ENCODE results near the gene VRK3. TPM values are rescaled to one million over a fixed set of nuclear protein-coding genes. Genes with fewer than 3 reads are reported as not detected.
A peak's percentile ranks its signal among the peaks of the same experiment; 100 is the strongest.

Gene VRK3
- total RNA-seq, 6 donors from 2014 or later: 28.6 to 82.8 (median 38.4) TPM

DNA sequence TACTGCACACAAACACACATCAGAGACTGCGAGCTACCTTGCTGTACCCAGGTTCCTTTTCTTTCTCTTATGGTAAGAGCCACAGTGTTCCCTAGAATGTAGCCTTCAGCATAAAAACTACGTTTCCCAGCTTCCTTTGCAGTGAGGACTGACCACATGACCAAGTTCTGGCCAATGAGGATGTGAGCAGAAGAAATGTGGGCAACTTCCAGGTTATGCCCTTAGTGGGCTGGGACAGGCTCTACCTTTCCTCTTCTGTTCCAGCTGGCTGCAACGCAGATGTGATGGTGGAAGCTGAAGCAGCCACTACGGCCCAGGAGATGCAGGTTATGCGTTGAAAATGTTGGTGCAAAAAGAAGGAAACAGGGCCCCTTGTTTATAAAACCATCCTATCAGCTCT, 27.5 kb downstream of the VRK3 start:
- DNase-seq (no peak), ATAC-seq (ENCODE audit: low FRiP score in 2 of 2) (peak in 1 of 2 donors; percentile 40)

DNA sequence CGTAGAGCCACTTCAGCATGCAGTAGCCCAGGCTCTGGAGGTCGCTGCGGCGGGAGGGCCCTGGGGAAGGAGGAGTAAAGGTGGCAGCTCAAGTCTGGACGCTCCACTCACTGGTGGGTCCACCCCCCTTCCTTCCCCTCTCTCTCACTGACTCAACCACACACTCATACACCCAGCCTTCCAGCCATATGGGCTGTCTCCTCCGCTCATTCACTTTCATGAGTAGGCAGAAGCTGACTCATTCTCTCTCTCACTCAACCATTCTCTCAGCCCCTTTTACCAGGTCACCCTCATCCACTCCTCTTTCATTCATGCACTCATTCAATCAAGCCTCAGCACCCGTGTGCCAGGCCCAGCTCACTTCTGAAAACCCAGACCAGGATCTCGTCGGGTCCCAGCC, 36.7 kb downstream of the VRK3 start:
- H3K36me3 ChIP-seq: peaks cover 11 to 95% (median 67%) of the 10 kb centered on the region in 4 donors

More for the DNA sequence above, 27.5 kb downstream of the VRK3 start:
- Histone ChIP-seq H3K27ac (no peak overlapping the region), H3K27me3 (no peaks in the 10 kb centered on the region), H3K4me1 (peaks cover 0 to 2% (median 0%) of the 10 kb centered on the region in 4 donors), H3K36me3 (peaks cover 30 to 98% (median 79%) of the 10 kb centered on the region in 4 donors), H3K4me3 (no peak overlapping the region), H3K9me3 (no peaks in the 10 kb centered on the region)
- TF ChIP-seq, protein P1, sequence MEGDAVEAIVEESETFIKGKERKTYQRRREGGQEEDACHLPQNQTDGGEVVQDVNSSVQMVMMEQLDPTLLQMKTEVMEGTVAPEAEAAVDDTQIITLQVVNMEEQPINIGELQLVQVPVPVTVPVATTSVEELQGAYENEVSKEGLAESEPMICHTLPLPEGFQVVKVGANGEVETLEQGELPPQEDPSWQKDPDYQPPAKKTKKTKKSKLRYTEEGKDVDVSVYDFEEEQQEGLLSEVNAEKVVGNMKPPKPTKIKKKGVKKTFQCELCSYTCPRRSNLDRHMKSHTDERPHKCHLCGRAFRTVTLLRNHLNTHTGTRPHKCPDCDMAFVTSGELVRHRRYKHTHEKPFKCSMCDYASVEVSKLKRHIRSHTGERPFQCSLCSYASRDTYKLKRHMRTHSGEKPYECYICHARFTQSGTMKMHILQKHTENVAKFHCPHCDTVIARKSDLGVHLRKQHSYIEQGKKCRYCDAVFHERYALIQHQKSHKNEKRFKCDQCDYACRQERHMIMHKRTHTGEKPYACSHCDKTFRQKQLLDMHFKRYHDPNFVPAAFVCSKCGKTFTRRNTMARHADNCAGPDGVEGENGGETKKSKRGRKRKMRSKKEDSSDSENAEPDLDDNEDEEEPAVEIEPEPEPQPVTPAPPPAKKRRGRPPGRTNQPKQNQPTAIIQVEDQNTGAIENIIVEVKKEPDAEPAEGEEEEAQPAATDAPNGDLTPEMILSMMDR (IDR thresholded peaks at IDR 0.05): no peak
- TF ChIP-seq EP300 (IDR thresholded peaks at IDR 0.05): no peak
- WGBS, 2 donors: 73 to 85% methylated on average over 5 of the region's 5 CpGs

DNA sequence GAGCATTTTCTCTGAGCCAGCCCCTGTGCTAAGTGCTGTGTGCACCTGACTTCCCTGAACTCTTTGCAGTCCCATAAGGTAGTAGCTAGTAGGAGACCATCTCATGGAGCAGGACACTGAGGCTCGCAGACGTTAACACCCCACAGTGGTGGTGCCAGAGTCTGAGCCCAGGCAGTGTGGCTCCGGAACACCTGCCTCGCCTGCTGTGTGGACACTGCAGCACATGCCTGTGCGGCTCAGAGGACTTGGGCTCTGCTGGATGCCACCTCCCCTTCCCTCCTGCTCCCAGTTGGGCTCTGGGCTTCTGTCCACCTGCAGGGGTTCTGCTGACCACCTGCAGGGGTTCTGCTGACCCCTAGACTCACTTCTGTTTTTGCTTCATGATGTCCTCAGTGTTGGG, 37.2 kb downstream of the VRK3 start:
- 100% methylated on average over 1 of the region's 5 CpGs for WGBS, 2 donors
- ATAC-seq (ENCODE audit: low FRiP score in 2 of 2): no peak
- TF ChIP-seq, protein P1 (IDR thresholded peaks at IDR 0.05): no peak
- TF ChIP-seq POLR2AphosphoS5 (IDR thresholded peaks at IDR 0.05) (no peak), POLR2A (IDR thresholded peaks at IDR 0.05) (no peak), EP300 (IDR thresholded peaks at IDR 0.05) (no peak)

More for the DNA sequence above, 36.7 kb downstream of the VRK3 start:
- DNase-seq: no peak
- ATAC-seq (ENCODE audit: low FRiP score in 2 of 2): no peak
- H3K4me3 ChIP-seq: no peak overlapping the region
- H3K27ac ChIP-seq: no peak overlapping the region
- no peaks in the 10 kb centered on the region for H3K27me3 ChIP-seq
- 92 to 94% methylated on average over 9 of the region's 9 CpGs for WGBS, 2 donors
- TF ChIP-seq, protein P1 (IDR thresholded peaks at IDR 0.05): no peak
- no peak for TF ChIP-seq POLR2AphosphoS5 (IDR thresholded peaks at IDR 0.05)
- no peaks in the 10 kb centered on the region for H3K9me3 ChIP-seq
- H3K4me1 ChIP-seq: peaks cover 0 to 4% (median 0%) of the 10 kb centered on the region in 4 donors

DNA sequence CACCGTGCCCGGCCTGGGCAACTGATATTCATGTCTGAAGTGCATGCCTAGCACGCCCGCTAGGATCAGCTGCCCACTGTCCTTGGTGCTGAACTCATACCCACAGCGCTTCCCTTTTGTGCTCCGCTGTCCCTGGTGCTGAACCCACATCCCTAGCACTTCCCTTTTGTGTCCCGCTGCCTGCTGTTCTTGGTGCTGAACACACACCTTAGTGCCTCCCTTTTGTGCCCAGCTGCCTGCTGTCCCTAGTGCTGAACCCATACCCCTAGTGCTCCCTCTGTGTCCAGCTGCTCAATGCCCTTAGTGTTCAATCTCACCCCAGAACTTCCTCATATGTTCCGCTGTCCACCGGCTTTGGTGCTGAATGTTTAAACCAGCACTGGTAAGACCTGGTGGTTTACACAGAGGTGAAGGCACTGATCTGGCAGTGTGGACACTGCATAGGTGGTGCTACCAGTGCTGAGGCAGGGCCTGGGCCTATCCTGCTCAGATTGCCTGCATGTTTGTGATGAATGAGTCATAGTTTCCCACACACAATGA, 37.9 kb downstream of the VRK3 start:
- H3K27me3 ChIP-seq: no peaks in the 10 kb centered on the region
- ATAC-seq (ENCODE audit: low FRiP score in 2 of 2) (peak; percentile 90 to 91), DNase-seq (peak in 1 of 2 donors; percentile 77)
- peaks cover 11 to 89% (median 56%) of the 10 kb centered on the region in 4 donors for H3K36me3 ChIP-seq
- peaks cover 0 to 4% (median 0%) of the 10 kb centered on the region in 4 donors for H3K4me1 ChIP-seq
- WGBS, 2 donors: 26 to 28% methylated on average over 7 to 9 of the region's 9 CpGs
- TF ChIP-seq POLR2AphosphoS5 (IDR thresholded peaks at IDR 0.05) (peak; percentile 56 to 60), POLR2A (IDR thresholded peaks at IDR 0.05) (no peak), EP300 (IDR thresholded peaks at IDR 0.05) (no peak)
- TF ChIP-seq, protein P1 (IDR thresholded peaks at IDR 0.05): peak in 3 of 6 experiments; percentile 37 to 49 (median 41)
- H3K4me3 ChIP-seq: no peak overlapping the region
- H3K27ac ChIP-seq: no peak overlapping the region
- no peaks in the 10 kb centered on the region for H3K9me3 ChIP-seq

More for the DNA sequence above, 37.2 kb downstream of the VRK3 start:
- Histone ChIP-seq H3K27me3 (no peaks in the 10 kb centered on the region), H3K4me1 (peaks cover 0 to 4% (median 0%) of the 10 kb centered on the region in 4 donors), H3K9me3 (no peaks in the 10 kb centered on the region), H3K4me3 (no peak overlapping the region), H3K27ac (no peak overlapping the region), H3K36me3 (peaks cover 11 to 94% (median 64%) of the 10 kb centered on the region in 4 donors)
- no peak for DNase-seq

DNA sequence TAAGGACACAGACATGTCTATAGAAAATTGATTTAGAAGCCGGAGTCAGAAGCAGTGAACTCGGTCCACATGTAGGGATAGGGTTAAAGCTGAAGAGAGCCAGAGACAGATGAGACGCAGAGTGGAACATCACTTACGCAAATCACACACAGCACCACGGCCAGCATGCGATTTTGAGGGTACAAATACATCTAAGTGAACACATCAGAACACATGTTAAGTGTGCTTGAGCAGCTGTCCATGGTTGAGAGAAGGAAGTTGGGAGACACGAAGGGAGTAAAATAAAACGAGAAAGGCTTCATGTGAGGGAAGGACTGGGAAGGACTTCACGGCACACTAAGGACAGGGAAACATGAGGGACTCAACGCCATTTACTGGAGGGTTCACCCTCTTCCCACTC, 38.8 kb downstream of the VRK3 start:
- Histone ChIP-seq H3K9me3 (no peaks in the 10 kb centered on the region), H3K27me3 (no peaks in the 10 kb centered on the region), H3K4me3 (no peak overlapping the region), H3K36me3 (peaks cover 11 to 89% (median 53%) of the 10 kb centered on the region in 4 donors), H3K4me1 (peaks cover 0 to 4% (median 0%) of the 10 kb centered on the region in 4 donors), H3K27ac (no peak overlapping the region)
- DNase-seq: no peak
- ATAC-seq (ENCODE audit: low FRiP score in 2 of 2): no peak
- 92 to 96% methylated on average over 10 of the region's 10 CpGs for WGBS, 2 donors
- TF ChIP-seq EP300 (IDR thresholded peaks at IDR 0.05): no peak

Data from upper lobe of left lung (tissue), 6 donors.